Peyer's patch (tissue), 4 donors: ENCODE results near the gene OR2A5. TPM values are rescaled to one million over a fixed set of nuclear protein-coding genes. Genes with fewer than 3 reads are reported as not detected.
"Not testable (repeated sequence)": the region's sequence is repeated elsewhere in the genome, so short reads cannot be mapped to it uniquely, and the experiment has no call there.

Experiments used
- DNase-seq, 3 donors: peaks; one replicate each; pipeline ENCODE4 v3.0.0-alpha.2; 2017 to 2019
- H3K27ac ChIP-seq, 4 donors: fragments of 200-600 bp; sonication (generic); one replicate each; pipeline ENCODE4 v1.5.1; 2016 to 2019
- H3K27me3 ChIP-seq, 2 donors: fragments of 200-600 bp; sonication (generic); one replicate each; pipeline ENCODE4 v1.5.1; 2019
- H3K36me3 ChIP-seq, 3 donors: fragments of 200-600 bp; sonication (generic); one replicate each; pipeline ENCODE4 v1.5.1; 2016 to 2019
- H3K4me1 ChIP-seq, 4 donors: fragments of 200-600 bp; sonication (generic); one replicate each; pipeline ENCODE4 v1.5.1; 2016 to 2019
- H3K4me3 ChIP-seq, 4 donors: fragments of 200-600 bp; sonication (generic); 1 replicate in 3 of 4; 2 replicates in 1 of 4; pipeline ENCODE4 v1.5.1; 2016 to 2019; ENCODE audit warnings: mild to moderate bottlenecking in 1 of 4
- H3K9me3 ChIP-seq, 4 donors: fragments of 200-600 bp; sonication (generic); one replicate each; pipeline ENCODE4 v1.5.1; 2016 to 2019; ENCODE audit warnings: mild to moderate bottlenecking in 1 of 4
- CTCF ChIP-seq, 6 experiments: fragments of 450-650 bp in 4 of 6; fragments of 200-600 bp in 2 of 6; sonication (generic) in 1 of 6; IDR thresholded peaks; one replicate each; pipeline ENCODE4 v1.5.1; 2017 to 2019; ENCODE audit warnings: antibody characterized with exemption in 6 of 6, mild to moderate bottlenecking in 3 of 6, moderate library complexity in 1 of 6
- POLR2A ChIP-seq, 2 donors: fragments of 450-650 bp; IDR thresholded peaks; one replicate each; pipeline ENCODE4 v1.5.1; 2017; ENCODE audit warnings: antibody characterized with exemption in 2 of 2, mild to moderate bottlenecking in 2 of 2, moderate library complexity in 2 of 2
- total RNA-seq, 4 donors: library from RNA; depleted of rRNA; stranded (reverse); fragments of >200 nt; gene quantifications; one replicate each; pipeline ENCODE4 v1.1.0, GENCODE V29; 2016

Gene OR2A5
- total RNA-seq, 4 donors from 2014 or later: not detected

- Histone ChIP-seq H3K36me3 (no peaks in the 10 kb centered on the region), H3K27ac (no peak overlapping the region), H3K9me3 (no peaks in the 10 kb centered on the region), H3K4me3 (no peak overlapping the region), H3K4me1 (no peaks in the 10 kb centered on the region), H3K27me3 (no peaks in the 10 kb centered on the region)
- TF ChIP-seq POLR2A (IDR thresholded peaks at IDR 0.05): no peak
- TF ChIP-seq CTCF (IDR thresholded peaks at IDR 0.05): no peak
- no peak for DNase-seq
Observed at GRCh38 chr7:144036302-144036885, 12.4 kb upstream of the OR2A5 start.

DNA sequence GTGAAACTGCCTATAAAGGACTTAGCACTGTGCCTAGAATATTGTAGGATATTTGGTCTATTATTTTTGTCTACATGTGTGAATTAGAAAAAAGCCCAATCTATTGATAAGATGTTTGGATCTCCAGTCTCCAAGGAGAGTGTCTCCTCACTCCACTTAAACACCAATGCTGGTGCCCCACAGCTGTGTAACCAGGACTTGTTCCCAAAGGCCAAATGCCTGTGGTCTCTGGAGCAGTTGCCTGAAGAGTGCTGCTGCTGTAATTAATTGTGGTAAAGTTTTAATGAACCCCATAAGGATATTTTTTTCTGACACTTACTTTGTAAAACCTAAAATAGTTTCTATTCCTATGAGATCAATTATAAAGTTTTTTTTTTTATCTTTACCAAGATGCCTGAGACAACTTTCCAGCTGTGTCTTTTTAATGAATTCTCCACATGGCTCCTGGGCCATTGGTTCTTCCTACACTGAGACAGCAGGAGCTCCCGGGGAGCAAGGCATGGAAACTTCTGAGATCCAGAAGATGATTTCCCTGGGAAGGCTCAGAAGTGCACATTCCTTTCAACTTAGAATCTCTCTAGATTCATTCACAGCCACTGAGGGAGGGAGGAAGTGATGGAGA, 11.2 kb upstream of the OR2A5 start:
- Histone ChIP-seq H3K9me3 (no peaks in the 10 kb centered on the region), H3K27ac (no peak overlapping the region), H3K4me1 (no peaks in the 10 kb centered on the region), H3K4me3 (no peak overlapping the region), H3K27me3 (no peaks in the 10 kb centered on the region), H3K36me3 (no peaks in the 10 kb centered on the region)
- TF ChIP-seq POLR2A (IDR thresholded peaks at IDR 0.05) (no peak), CTCF (IDR thresholded peaks at IDR 0.05) (no peak)
- no peak for DNase-seq

- no peak overlapping the region for H3K4me3 ChIP-seq
- DNase-seq: no peak
- no peak for TF ChIP-seq CTCF (IDR thresholded peaks at IDR 0.05)
- no peak for TF ChIP-seq POLR2A (IDR thresholded peaks at IDR 0.05)
- H3K27ac ChIP-seq: no peak overlapping the region
- H3K27me3 ChIP-seq: no peaks in the 10 kb centered on the region
- no peaks in the 10 kb centered on the region for H3K9me3 ChIP-seq
- no peaks in the 10 kb centered on the region for H3K4me1 ChIP-seq
- H3K36me3 ChIP-seq: no peaks in the 10 kb centered on the region
Observed at GRCh38 chr7:144038887-144039286, 9.9 kb upstream of the OR2A5 start.

- TF ChIP-seq POLR2A (IDR thresholded peaks at IDR 0.05): no peak
- TF ChIP-seq CTCF (IDR thresholded peaks at IDR 0.05): no peak
- H3K27ac ChIP-seq: no peak overlapping the region
- no peaks in the 10 kb centered on the region for H3K4me1 ChIP-seq
- H3K4me3 ChIP-seq: no peak overlapping the region
- no peaks in the 10 kb centered on the region for H3K27me3 ChIP-seq
- no peaks in the 10 kb centered on the region for H3K9me3 ChIP-seq
- H3K36me3 ChIP-seq: no peaks in the 10 kb centered on the region
- no peak for DNase-seq
Observed at GRCh38 chr7:144049491-144049890, 743 bp downstream of the OR2A5 start.

GRCh38 chr7:144050093-144050492, 1.3 kb downstream of the OR2A5 start:
- no peaks in the 10 kb centered on the region for H3K36me3 ChIP-seq
- no peak overlapping the region for H3K27ac ChIP-seq
- DNase-seq: no peak
- H3K9me3 ChIP-seq: no peaks in the 10 kb centered on the region
- no peaks in the 10 kb centered on the region for H3K4me1 ChIP-seq
- no peaks in the 10 kb centered on the region for H3K27me3 ChIP-seq
- TF ChIP-seq CTCF (IDR thresholded peaks at IDR 0.05) (no peak), POLR2A (IDR thresholded peaks at IDR 0.05) (no peak)
- no peak overlapping the region for H3K4me3 ChIP-seq

DNA sequence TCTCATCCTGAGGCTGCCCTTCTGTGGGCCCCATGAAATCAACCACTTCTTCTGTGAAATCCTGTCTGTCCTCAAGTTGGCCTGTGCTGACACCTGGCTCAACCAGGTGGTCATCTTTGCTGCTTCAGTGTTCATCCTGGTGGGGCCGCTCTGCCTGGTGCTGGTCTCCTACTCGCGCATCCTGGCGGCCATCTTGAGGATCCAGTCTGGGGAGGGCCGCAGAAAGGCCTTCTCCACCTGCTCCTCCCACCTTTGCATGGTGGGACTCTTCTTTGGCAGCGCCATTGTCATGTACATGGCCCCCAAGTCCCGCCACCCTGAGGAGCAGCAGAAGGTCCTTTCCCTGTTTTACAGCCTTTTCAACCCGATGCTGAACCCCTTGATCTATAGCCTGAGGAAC, 2.1 kb downstream of the OR2A5 start:
- not testable (repeated sequence) for H3K27ac ChIP-seq, H3K27me3 ChIP-seq, H3K9me3 ChIP-seq, H3K36me3 ChIP-seq, H3K4me3 ChIP-seq, H3K4me1 ChIP-seq, DNase-seq
